Muscle layer of duodenum (tissue), 2 donors: Measurements from ENCODE around the gene KRT86.

Experiments used
- H3K27ac ChIP-seq: one replicate; pipeline ENCODE4 v1.7.0; 2013; ENCODE audit warnings: mild to moderate bottlenecking, low read length
- H3K27me3 ChIP-seq: one replicate; pipeline ENCODE4 v1.7.0; 2013; ENCODE audit warnings: low read depth, mild to moderate bottlenecking, control low read depth, low read length
- H3K36me3 ChIP-seq, 2 donors: one replicate each; pipeline ENCODE4 v1.7.0; 2013; ENCODE audit warnings: low read length in 2 of 2, control low read depth in 1 of 2, mild to moderate bottlenecking in 1 of 2; ENCODE audit not compliant: insufficient read depth in 2 of 2, control insufficient read depth in 1 of 2
- H3K4me1 ChIP-seq, 2 donors: one replicate each; pipeline ENCODE4 v1.7.0; 2013; ENCODE audit warnings: low read length in 2 of 2, mild to moderate bottlenecking in 2 of 2, control low read depth in 1 of 2, moderate library complexity in 1 of 2; ENCODE audit not compliant: insufficient read depth in 2 of 2, control insufficient read depth in 1 of 2
- H3K4me3 ChIP-seq, 2 donors: one replicate each; pipeline ENCODE4 v1.7.0; 2013; ENCODE audit warnings: low read length in 2 of 2, low read depth in 1 of 2, mild to moderate bottlenecking in 1 of 2
- H3K9me3 ChIP-seq, 2 donors: one replicate each; pipeline ENCODE4 v1.7.0; 2013; ENCODE audit warnings: low read length in 2 of 2, control low read depth in 1 of 2, mild to moderate bottlenecking in 1 of 2; ENCODE audit not compliant: control insufficient read depth in 1 of 2
- donor health status: healthy.

KRT86 gene

DNA sequence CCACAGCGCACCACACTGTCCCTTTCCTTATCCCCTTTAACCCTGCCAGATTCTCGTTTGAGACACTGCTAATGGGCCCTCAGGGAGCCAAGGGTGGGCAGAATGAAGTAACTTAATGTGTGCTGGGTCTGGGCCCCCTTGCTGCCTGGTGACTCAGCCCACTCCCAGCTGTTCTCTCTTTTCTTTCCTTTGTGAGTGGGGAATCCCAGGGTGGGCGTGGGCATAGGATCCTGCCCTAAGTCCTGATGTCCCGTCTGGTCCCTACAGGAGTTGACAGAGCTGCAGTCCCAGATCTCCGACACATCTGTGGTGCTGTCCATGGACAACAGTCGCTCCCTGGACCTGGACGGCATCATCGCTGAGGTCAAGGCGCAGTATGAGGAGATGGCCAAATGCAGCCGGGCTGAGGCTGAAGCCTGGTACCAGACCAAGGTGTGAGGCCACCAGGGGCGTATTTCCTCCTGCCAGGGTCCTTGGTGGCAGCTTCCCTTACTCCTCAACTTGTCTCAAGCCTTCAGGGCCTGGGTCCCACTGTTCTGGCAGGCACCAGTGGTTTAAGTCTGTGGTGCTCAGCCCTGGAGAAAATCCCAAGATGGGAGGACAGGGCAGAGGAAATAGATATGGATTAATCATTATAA, 33.1 kb upstream of the KRT86 start:
- Histone ChIP-seq H3K27me3 (no peaks in the 10 kb centered on the region), H3K4me3 (no peak overlapping the region), H3K9me3 (no peaks in the 10 kb centered on the region), H3K27ac (no peak overlapping the region), H3K4me1 (peaks cover 12 to 16% of the 10 kb centered on the region in 2 donors), H3K36me3 (no peaks in the 10 kb centered on the region)

DNA sequence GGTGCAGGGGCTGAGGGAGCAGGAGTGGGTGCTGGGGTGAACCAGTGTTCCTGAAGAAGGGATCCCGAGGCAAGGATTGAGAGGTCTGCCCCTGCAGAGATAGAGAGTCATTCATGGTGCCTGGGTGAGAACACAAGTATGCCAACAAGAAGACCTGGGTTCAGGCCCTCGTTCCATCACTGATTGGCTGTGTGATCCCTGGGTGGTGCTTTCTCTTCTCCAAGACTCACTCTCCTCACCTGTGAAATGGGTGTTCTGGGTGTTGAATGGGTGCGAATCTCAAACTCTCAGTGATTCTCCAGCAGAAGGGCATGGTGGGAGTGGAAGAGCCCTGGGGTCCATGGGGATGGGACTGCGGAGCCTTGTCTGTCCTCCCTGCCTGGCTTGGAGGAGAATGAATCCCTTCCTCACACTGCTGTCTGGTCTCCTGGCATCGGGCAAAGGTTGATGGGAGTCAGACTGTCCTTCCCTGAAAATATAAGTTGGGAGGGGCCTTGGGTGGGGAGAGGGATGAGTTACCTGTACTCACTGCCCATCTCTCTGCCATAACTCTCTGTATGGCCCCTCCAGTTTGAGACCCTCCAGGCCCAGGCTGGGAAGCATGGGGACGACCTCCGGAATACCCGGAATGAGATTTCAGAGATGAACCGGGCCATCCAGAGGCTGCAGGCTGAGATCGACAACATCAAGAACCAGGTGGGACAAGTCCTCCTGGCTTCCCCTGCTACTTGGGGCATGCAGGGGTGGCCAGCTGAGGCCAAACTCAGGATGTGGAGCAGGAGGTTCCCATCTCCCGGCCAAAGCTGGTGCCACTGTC, 31.8 kb upstream of the KRT86 start:
- no peaks in the 10 kb centered on the region for H3K36me3 ChIP-seq
- H3K9me3 ChIP-seq: no peaks in the 10 kb centered on the region
- H3K27ac ChIP-seq: no peak overlapping the region
- H3K27me3 ChIP-seq: no peaks in the 10 kb centered on the region
- no peak overlapping the region for H3K4me3 ChIP-seq
- H3K4me1 ChIP-seq: peaks cover 12 to 16% of the 10 kb centered on the region in 2 donors

- no peak overlapping the region for H3K4me3 ChIP-seq
These were observed 31.1 kb upstream of the KRT86 start for GRCh38 chr12:52243259-52243855.

GRCh38 chr12:52243856-52244614, 30.4 kb upstream of the KRT86 start:
- no peaks in the 10 kb centered on the region for H3K9me3 ChIP-seq
- peaks cover 12 to 16% of the 10 kb centered on the region in 2 donors for H3K4me1 ChIP-seq
- H3K36me3 ChIP-seq: no peaks in the 10 kb centered on the region
- H3K27me3 ChIP-seq: peaks cover under 1% of the 10 kb centered on the region
- H3K27ac ChIP-seq: peak overlapping the region; percentile 23
- H3K4me3 ChIP-seq: no peak overlapping the region

More at GRCh38 chr12:52243259-52243855, 31.1 kb upstream of the KRT86 start:
- Histone ChIP-seq H3K36me3 (no peaks in the 10 kb centered on the region), H3K27ac (peak overlapping the region; percentile 23), H3K9me3 (no peaks in the 10 kb centered on the region), H3K27me3 (no peaks in the 10 kb centered on the region), H3K4me1 (peaks cover 12 to 16% of the 10 kb centered on the region in 2 donors)

- H3K27ac ChIP-seq: peak overlapping the region; percentile 23
- no peaks in the 10 kb centered on the region for H3K9me3 ChIP-seq
- H3K36me3 ChIP-seq: no peaks in the 10 kb centered on the region
- peaks cover 6% of the 10 kb centered on the region for H3K27me3 ChIP-seq
- H3K4me3 ChIP-seq: no peak overlapping the region
- peaks cover 12 to 16% of the 10 kb centered on the region in 2 donors for H3K4me1 ChIP-seq
These were observed 29.8 kb upstream of the KRT86 start for GRCh38 chr12:52244615-52244994.

GRCh38 chr12:52245259-52245961, 29.0 kb upstream of the KRT86 start:
- Histone ChIP-seq H3K4me1 (peaks cover 12 to 16% of the 10 kb centered on the region in 2 donors), H3K9me3 (no peaks in the 10 kb centered on the region), H3K4me3 (no peak overlapping the region), H3K36me3 (no peaks in the 10 kb centered on the region), H3K27me3 (peaks cover 9% of the 10 kb centered on the region), H3K27ac (no peak overlapping the region)

DNA sequence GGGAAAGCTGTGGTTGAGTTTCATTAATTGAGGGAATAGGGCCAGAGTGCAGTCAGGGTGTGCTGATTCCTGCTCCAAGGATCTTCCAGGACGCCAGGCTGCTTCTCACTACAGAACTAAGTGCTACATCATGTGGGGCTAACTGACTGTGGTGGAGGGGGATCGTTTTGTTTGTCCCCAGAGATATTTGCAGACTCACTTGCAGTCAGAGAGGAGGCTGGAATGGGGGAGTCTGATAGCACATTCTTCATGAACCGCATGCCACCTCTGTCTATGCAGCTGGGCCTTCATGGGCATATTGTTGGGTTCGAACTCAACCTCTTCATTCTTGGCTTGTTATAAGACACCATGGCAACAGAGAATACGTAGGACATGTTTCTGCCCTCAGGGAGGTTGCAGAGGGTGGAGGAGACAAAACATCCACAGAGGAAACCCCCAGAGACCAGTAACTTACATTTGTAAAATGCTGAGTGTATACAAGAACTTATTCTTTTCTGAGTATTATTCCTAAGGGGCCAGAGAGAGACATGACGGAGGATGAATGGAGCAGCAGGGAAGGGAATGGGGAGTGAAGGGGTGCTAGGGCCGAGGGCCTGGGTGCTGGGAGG, 28.4 kb upstream of the KRT86 start:
- H3K27ac ChIP-seq: no peak overlapping the region

GRCh38 chr12:52246720-52247621, 27.5 kb upstream of the KRT86 start:
- Histone ChIP-seq H3K27me3 (peaks cover 9% of the 10 kb centered on the region), H3K4me3 (no peak overlapping the region), H3K36me3 (no peaks in the 10 kb centered on the region), H3K9me3 (no peaks in the 10 kb centered on the region), H3K27ac (no peak overlapping the region), H3K4me1 (peaks cover 12 to 16% of the 10 kb centered on the region in 2 donors)

More for the DNA sequence above, 28.4 kb upstream of the KRT86 start:
- no peaks in the 10 kb centered on the region for H3K36me3 ChIP-seq
- peaks cover 9% of the 10 kb centered on the region for H3K27me3 ChIP-seq
- peaks cover 12 to 16% of the 10 kb centered on the region in 2 donors for H3K4me1 ChIP-seq
- no peaks in the 10 kb centered on the region for H3K9me3 ChIP-seq
- H3K4me3 ChIP-seq: no peak overlapping the region

- Histone ChIP-seq H3K4me1 (peaks cover 12 to 16% of the 10 kb centered on the region in 2 donors), H3K27me3 (peaks cover 9% of the 10 kb centered on the region), H3K4me3 (no peak overlapping the region), H3K27ac (no peak overlapping the region), H3K36me3 (no peaks in the 10 kb centered on the region), H3K9me3 (no peaks in the 10 kb centered on the region)
These were observed 26.6 kb upstream of the KRT86 start for GRCh38 chr12:52247622-52248540.
